Liver (tissue), 9 donors: ENCODE measurements around the gene TAGLN2. TPM values are rescaled to one million over a fixed set of nuclear protein-coding genes. Genes with fewer than 3 reads are reported as not detected.
A peak's percentile ranks its signal among the peaks of the same experiment; 100 is the strongest.

Source experiments
- DNase-seq: peaks from one replicate; pipeline ENCODE4 v3.0.0-alpha.2; 2017; ENCODE audit warnings: low spot score
- H3K27ac ChIP-seq, 2 donors: one replicate each; pipeline ENCODE4 v1.7.0; 2013; ENCODE audit warnings: inconsistent platforms in 2 of 2, low read length in 2 of 2, control low read depth in 1 of 2, low read depth in 1 of 2, mild to moderate bottlenecking in 1 of 2
- H3K27me3 ChIP-seq, 4 donors: one replicate each; pipeline versions ENCODE4 v1.6.1 to v1.7.0; 2013; ENCODE audit warnings: low read length in 3 of 4, inconsistent platforms in 1 of 4, mild to moderate bottlenecking in 1 of 4, moderate library complexity in 1 of 4; ENCODE audit not compliant: control insufficient read depth in 4 of 4, insufficient read depth in 4 of 4
- H3K36me3 ChIP-seq, 4 donors: one replicate each; pipeline versions ENCODE4 v1.6.1 to v1.7.0; 2013; ENCODE audit warnings: low read length in 3 of 4, mild to moderate bottlenecking in 3 of 4, low read depth in 1 of 4, moderate library complexity in 1 of 4; ENCODE audit not compliant: control insufficient read depth in 4 of 4, insufficient read depth in 3 of 4
- H3K4me1 ChIP-seq, 4 donors: one replicate each; pipeline versions ENCODE4 v1.6.1 to v1.7.0; 2013; ENCODE audit warnings: low read length in 3 of 4, mild to moderate bottlenecking in 3 of 4, moderate library complexity in 1 of 4; ENCODE audit not compliant: control insufficient read depth in 4 of 4, insufficient read depth in 4 of 4
- H3K4me3 ChIP-seq, 3 donors: one replicate each; pipeline versions ENCODE4 v1.6.1 to v1.7.0; 2013; ENCODE audit warnings: low read length in 3 of 3, control low read depth in 1 of 3, low read depth in 1 of 3, mild to moderate bottlenecking in 1 of 3
- H3K9ac ChIP-seq, 2 donors: one replicate each; pipeline ENCODE4 v1.7.0; 2013; ENCODE audit warnings: low read length in 2 of 2, mild to moderate bottlenecking in 2 of 2, moderate library complexity in 2 of 2, control low read depth in 1 of 2, low read depth in 1 of 2
- H3K9me3 ChIP-seq, 4 donors: one replicate each; pipeline versions ENCODE4 v1.6.1 to v1.7.0; 2013; ENCODE audit warnings: low read length in 3 of 4; ENCODE audit not compliant: control insufficient read depth in 4 of 4
- CTCF ChIP-seq: fragments of 150-350 bp; IDR thresholded peaks from 2 replicates; pipeline ENCODE4 v1.5.1; 2017; ENCODE audit warnings: improper control_type of control experiment, low read depth, low read length; ENCODE audit not compliant: missing input control
- EGR1 ChIP-seq, 2 donors: IDR thresholded peaks; 2 replicates each; pipeline ENCODE4 v1.6.1; 2016 to 2018; ENCODE audit warnings: antibody characterized with exemption in 2 of 2, low read depth in 2 of 2
- FOXA1 ChIP-seq: IDR thresholded peaks from 2 replicates; pipeline ENCODE4 v1.6.1; 2016; ENCODE audit warnings: antibody characterized with exemption
- FOXA2 ChIP-seq: IDR thresholded peaks from 2 replicates; pipeline ENCODE4 v1.6.1; 2016; ENCODE audit warnings: antibody characterized with exemption
- GABPA ChIP-seq, 2 donors: IDR thresholded peaks in 1 of 2; conservative IDR thresholded peaks in 1 of 2; 2 replicates each; pipeline ENCODE4 v1.6.1; 2016; ENCODE audit warnings: antibody characterized with exemption in 2 of 2, mild to moderate bottlenecking in 1 of 2, moderate library complexity in 1 of 2
- HNF4A ChIP-seq, 2 donors: conservative IDR thresholded peaks; 2 replicates each; pipeline ENCODE4 v1.6.1; 2016; ENCODE audit warnings: antibody characterized with exemption in 2 of 2, mild to moderate bottlenecking in 2 of 2
- HNF4G ChIP-seq: IDR thresholded peaks from 2 replicates; pipeline ENCODE4 v1.6.1; 2016; ENCODE audit warnings: antibody characterized with exemption
- JUND ChIP-seq, 2 donors: IDR thresholded peaks; 2 replicates each; pipeline ENCODE4 v1.6.1; 2016; ENCODE audit warnings: antibody characterized with exemption in 2 of 2
- MAX ChIP-seq: IDR thresholded peaks from 2 replicates; pipeline ENCODE4 v1.6.1; 2016; ENCODE audit warnings: antibody characterized with exemption
- NR2F2 ChIP-seq: IDR thresholded peaks from 2 replicates; pipeline ENCODE4 v1.6.1; 2016; ENCODE audit warnings: antibody characterized with exemption
- RAD21 ChIP-seq, 2 donors: IDR thresholded peaks; 2 replicates each; pipeline ENCODE4 v1.6.1; 2016; ENCODE audit warnings: antibody characterized with exemption in 2 of 2, mild to moderate bottlenecking in 2 of 2
- REST ChIP-seq: IDR thresholded peaks from 2 replicates; pipeline ENCODE4 v1.6.1; 2016; ENCODE audit warnings: antibody characterized with exemption, mild to moderate bottlenecking
- RXRA ChIP-seq, 2 donors: IDR thresholded peaks; 2 replicates each; pipeline ENCODE4 v1.6.1; 2017 to 2018; ENCODE audit warnings: antibody characterized with exemption in 2 of 2, mild to moderate bottlenecking in 1 of 2
- SP1 ChIP-seq: IDR thresholded peaks from 2 replicates; pipeline ENCODE4 v1.6.1; 2018; ENCODE audit warnings: antibody characterized with exemption, mild to moderate bottlenecking
- TAF1 ChIP-seq: conservative IDR thresholded peaks from 2 replicates; pipeline ENCODE4 v1.6.1; 2016; ENCODE audit warnings: antibody characterized with exemption, mild to moderate bottlenecking
- YY1 ChIP-seq: IDR thresholded peaks from 2 replicates; pipeline ENCODE4 v1.6.1; 2016; ENCODE audit warnings: antibody characterized with exemption, mild to moderate bottlenecking
- ZBTB33 ChIP-seq: IDR thresholded peaks from 2 replicates; pipeline ENCODE4 v1.6.1; 2016; ENCODE audit warnings: antibody characterized with exemption
- WGBS: extraction: QIAGEN DNeasy Blood & Tissue Kit; methylation state at CpG from one replicate; pipeline ENCODE4 v1.1.7; 2013; 5-methylcytosine and 5-hydroxymethylcytosine counted together
- polyA plus RNA-seq, 2 donors: library from polyadenylated mRNA; stranded (reverse) in 1 of 2; unstranded in 1 of 2; fragments of 200-250 nt in 1 of 2; fragments of >200 nt in 1 of 2; fragmentation: Nextera tagmentation in 1 of 2; extraction: Ambion mirVana in 1 of 2; gene quantifications; one replicate each; pipeline versions ENCODE4 v1.2.1 to v1.2.3, GENCODE V29; 2013 to 2015
- total RNA-seq, 2 donors: library from RNA; depleted of rRNA; stranded (reverse); fragments of >200 nt; gene quantifications; one replicate each; pipeline ENCODE4 v1.2.3, GENCODE V29; 2014
- TF ChIP-seq, protein P1 (sequence below): IDR thresholded peaks from 2 replicates; pipeline ENCODE4 v1.6.1; 2016; ENCODE audit warnings: antibody characterized with exemption
- donor health status: healthy.
- donor health status: healthy.
- donor health status: healthy.
- donor health status: healthy.
- donor health status: healthy.

The TAGLN2 gene
- total and polyA plus RNA-seq, 4 donors, result 46.4 to 113 (median 79.8) TPM

GRCh38 chr1:159972443-159973205 is 47.3 kb upstream of the TAGLN2 start:
- no peak for DNase-seq
- 93% methylated on average over 8 of the region's 8 CpGs for WGBS
- Histone ChIP-seq H3K9me3 (no peaks in the 10 kb centered on the region), H3K36me3 (no peaks in the 10 kb centered on the region), H3K27ac (no peak overlapping the region), H3K4me1 (peaks cover 8 to 20% (median 16%) of the 10 kb centered on the region in 4 donors), H3K4me3 (no peak overlapping the region), H3K27me3 (no peaks in the 10 kb centered on the region), H3K9ac (no peak overlapping the region)
- TF ChIP-seq TAF1 (no peak), NR2F2 (no peak), SP1 (no peak), YY1 (no peak), GABPA (IDR thresholded peaks at IDR 0.05 in 1 of 2, conservative IDR thresholded peaks at IDR 0.05 in 1 of 2) (no peak), HNF4G (no peak), CTCF (no peak), RXRA (IDR thresholded peaks at IDR 0.05) (no peak), EGR1 (IDR thresholded peaks at IDR 0.05; ENCODE audit: low read depth in 2 of 2) (no peak), JUND (IDR thresholded peaks at IDR 0.05) (no peak)
- TF ChIP-seq, protein P1, sequence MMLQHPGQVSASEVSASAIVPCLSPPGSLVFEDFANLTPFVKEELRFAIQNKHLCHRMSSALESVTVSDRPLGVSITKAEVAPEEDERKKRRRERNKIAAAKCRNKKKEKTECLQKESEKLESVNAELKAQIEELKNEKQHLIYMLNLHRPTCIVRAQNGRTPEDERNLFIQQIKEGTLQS, result no peak

GRCh38 chr1:159970932-159971342 is 45.6 kb upstream of the TAGLN2 start:
- Histone ChIP-seq H3K9ac (no peak overlapping the region), H3K36me3 (no peaks in the 10 kb centered on the region), H3K9me3 (no peaks in the 10 kb centered on the region), H3K27me3 (no peaks in the 10 kb centered on the region), H3K4me3 (no peak overlapping the region), H3K27ac (peak overlapping the region; percentile 44 to 82), H3K4me1 (peaks cover 8 to 20% (median 16%) of the 10 kb centered on the region in 4 donors)
- 19% methylated on average over 9 of the region's 9 CpGs for WGBS
- DNase-seq, result no peak
- TF ChIP-seq HNF4A (conservative IDR thresholded peaks at IDR 0.05) (peak; percentile 96 to 98), REST (peak; percentile 81), RAD21 (IDR thresholded peaks at IDR 0.05) (peak; percentile 62 to 67), TAF1 (no peak), FOXA1 (peak; percentile 88), RXRA (IDR thresholded peaks at IDR 0.05) (peak; percentile 94 to 98), ZBTB33 (peak; percentile 88), FOXA2 (peak; percentile 96), YY1 (peak; percentile 86), MAX (peak; percentile 97), SP1 (peak; percentile 99), EGR1 (IDR thresholded peaks at IDR 0.05; ENCODE audit: low read depth in 2 of 2) (peak in 1 of 2 donors; percentile 88), GABPA (IDR thresholded peaks at IDR 0.05 in 1 of 2, conservative IDR thresholded peaks at IDR 0.05 in 1 of 2) (peak in 1 of 2 donors; percentile 70), JUND (IDR thresholded peaks at IDR 0.05) (peak; percentile 84 to 86), NR2F2 (peak; percentile 89), CTCF (peak; percentile 39), HNF4G (peak; percentile 89)
- TF ChIP-seq, protein P1, result peak; percentile 56
